CD14-positive monocyte (primary cell): Measurements from ENCODE around the gene MKKS. TPM values are rescaled to one million over a fixed set of nuclear protein-coding genes. Genes with fewer than 3 reads are reported as not detected.
A peak's percentile ranks its signal among the peaks of the same experiment; 100 is the strongest.

ENCODE experiments used
- DNase-seq, 3 donors: peaks; one replicate each; pipeline ENCODE4 v3.0.0-alpha.2; 2011 to 2022
- H2AFZ ChIP-seq: 2 replicates; pipeline ENCODE4 v1.6.0; 2012; ENCODE audit warnings: mild to moderate bottlenecking, low read depth, low read length, inconsistent platforms; ENCODE audit not compliant: insufficient read depth, poor library complexity, severe bottlenecking
- H3K27ac ChIP-seq, 2 donors: 1 replicate in 1 of 2; 2 replicates in 1 of 2; pipeline ENCODE4 v1.5.1; 2012 to 2013; ENCODE audit warnings: low read length in 2 of 2, control low read depth in 1 of 2, inconsistent platforms in 1 of 2, low read depth in 1 of 2, mild to moderate bottlenecking in 1 of 2
- H3K27me3 ChIP-seq, 2 donors: one replicate each; pipeline versions ENCODE4 v1.6.0 to v1.6.1; 2011 to 2013; ENCODE audit warnings: low read length in 2 of 2; ENCODE audit not compliant: control insufficient read depth in 2 of 2, insufficient read depth in 2 of 2
- H3K36me3 ChIP-seq, 2 donors: replicated peaks in 1 of 2; 1 replicate in 1 of 2; 2 replicates in 1 of 2; pipeline versions ENCODE4 v1.5.1 to v1.6.1; 2012 to 2013; ENCODE audit warnings: low read length in 2 of 2, control low read depth in 1 of 2, inconsistent platforms in 1 of 2, mild to moderate bottlenecking in 1 of 2; ENCODE audit not compliant: insufficient read depth in 2 of 2, control insufficient read depth in 1 of 2
- H3K4me1 ChIP-seq, 2 donors: 1 replicate in 1 of 2; 2 replicates in 1 of 2; pipeline versions ENCODE4 v1.5.1 to v1.6.1; 2012 to 2013; ENCODE audit warnings: low read length in 2 of 2, control low read depth in 1 of 2, inconsistent platforms in 1 of 2, mild to moderate bottlenecking in 1 of 2, moderate library complexity in 1 of 2; ENCODE audit not compliant: insufficient read depth in 2 of 2, control insufficient read depth in 1 of 2
- H3K4me2 ChIP-seq: replicated peaks from 2 replicates; pipeline ENCODE3; 2012; ENCODE audit warnings: low read length, moderate library complexity, mild to moderate bottlenecking; ENCODE audit not compliant: poor library complexity, severe bottlenecking; ENCODE audit errors: extremely low read depth
- H3K4me3 ChIP-seq, 3 experiments: fragments of 200-600 bp in 1 of 3; sonication (generic) in 1 of 3; replicated peaks in 1 of 3; 1 replicate in 2 of 3; 2 replicates in 1 of 3; pipeline ENCODE4 v1.5.1; 2011 to 2013; ENCODE audit warnings: low read length in 3 of 3, mild to moderate bottlenecking in 3 of 3, control low read depth in 2 of 3, low read depth in 2 of 3, inconsistent platforms in 1 of 3, moderate library complexity in 1 of 3
- H3K79me2 ChIP-seq: 2 replicates; pipeline ENCODE4 v1.6.0; 2012; ENCODE audit warnings: mild to moderate bottlenecking, control low read depth, inconsistent platforms, low read length, moderate library complexity; ENCODE audit not compliant: insufficient read depth
- H3K9ac ChIP-seq: 2 replicates; pipeline ENCODE4 v1.6.0; 2017; ENCODE audit warnings: low read length, mild to moderate bottlenecking; ENCODE audit not compliant: insufficient read depth, poor library complexity, severe bottlenecking
- H3K9me3 ChIP-seq, 2 donors: replicated peaks in 1 of 2; 1 replicate in 1 of 2; 2 replicates in 1 of 2; pipeline versions ENCODE4 v1.5.1 to v1.6.1; 2012 to 2013; ENCODE audit warnings: low read length in 2 of 2, control low read depth in 1 of 2; ENCODE audit not compliant: control insufficient read depth in 1 of 2, insufficient read depth in 1 of 2
- H4K20me1 ChIP-seq: 2 replicates; pipeline ENCODE4 v1.6.0; 2012; ENCODE audit warnings: mild to moderate bottlenecking, low read length, control low read depth, moderate library complexity; ENCODE audit not compliant: insufficient read depth
- H3K27ac Mint-ChIP-seq, 7 donors: one replicate each; pipeline ENCODE4 v1.8.0; 2020; ENCODE audit warnings: mild to moderate bottlenecking in 7 of 7, mixed read lengths in 7 of 7, moderate library complexity in 6 of 7, inconsistent platforms in 2 of 7
- H3K27me3 Mint-ChIP-seq, 3 donors: one replicate each; pipeline ENCODE4 v1.8.0; 2021 to 2022; ENCODE audit warnings: low read depth in 3 of 3, mild to moderate bottlenecking in 3 of 3, mixed read lengths in 3 of 3, moderate library complexity in 3 of 3, inconsistent platforms in 1 of 3
- H3K36me3 Mint-ChIP-seq, 2 donors: one replicate each; pipeline ENCODE4 v1.8.0; 2020; ENCODE audit warnings: mixed read lengths in 2 of 2, inconsistent platforms in 1 of 2, mild to moderate bottlenecking in 1 of 2
- H3K4me1 Mint-ChIP-seq: one replicate; pipeline ENCODE4 v1.8.0; 2020; ENCODE audit warnings: mild to moderate bottlenecking, mixed read lengths
- H3K4me3 Mint-ChIP-seq, 2 donors: one replicate each; pipeline ENCODE4 v1.8.0; 2020; ENCODE audit warnings: mild to moderate bottlenecking in 2 of 2, mixed read lengths in 2 of 2, moderate library complexity in 1 of 2
- H3K9me3 Mint-ChIP-seq, 7 donors: one replicate each; pipeline ENCODE4 v1.8.0; 2020 to 2022; ENCODE audit warnings: mixed read lengths in 7 of 7, mild to moderate bottlenecking in 6 of 7, moderate library complexity in 6 of 7, inconsistent platforms in 2 of 7
- CTCF ChIP-seq: fragments of 200-600 bp; IDR thresholded peaks from one replicate; pipeline ENCODE4 v1.8.0; 2022; ENCODE audit warnings: antibody characterized with exemption, mild to moderate bottlenecking
- WGBS: methylation state at CpG from one replicate; pipeline ENCODE4 v1.1.5; 2013; ENCODE audit warnings: missing lambda C conversion rate; ENCODE audit not compliant: insufficient coverage; 5-methylcytosine and 5-hydroxymethylcytosine counted together
- intact Hi-C, 2 donors: fragments of 100-400 bp; cut with micrococcal nuclease; formaldehyde crosslinking; loops; one replicate each; pipeline versions ENCODE4 v1.15.0 to v1.15.1; 2023
- polyA plus RNA-seq, 3 donors: library from polyadenylated mRNA; depleted of rRNA in 1 of 3; unstranded in 2 of 3; stranded (reverse) in 1 of 3; fragments of 300-500 nt in 2 of 3; fragments of >200 nt in 1 of 3; fragmentation: Illumina TruSeq in 2 of 3; gene quantifications; 1 replicate in 2 of 3; 2 replicates in 1 of 3; pipeline ENCODE4 v1.2.3, GENCODE V29; 2012 to 2021

MKKS gene
- polyA plus RNA-seq, 3 donors: 4.8 to 34.6 (median 31.8) TPM

GRCh38 chr20:10404959-10405530 lies 29.0 kb downstream of the MKKS start:
- Mint-ChIP-seq H3K27ac (no peak overlapping the region), H3K36me3 (peaks cover 25 to 26% of the 10 kb centered on the region in 2 donors), H3K27me3 (no peaks in the 10 kb centered on the region), H3K4me1 (peaks cover 15% of the 10 kb centered on the region), H3K4me3 (no peak overlapping the region), H3K9me3 (no peaks in the 10 kb centered on the region)
- intact Hi-C loops: no loop called here
- H3K79me2 ChIP-seq: no peaks in the 10 kb centered on the region
- peaks cover 2 to 12% of the 10 kb centered on the region in 2 donors for H3K4me1 ChIP-seq
- DNase-seq: no peak
- no peaks in the 10 kb centered on the region for H3K9me3 ChIP-seq
- no peaks in the 10 kb centered on the region for H3K27me3 ChIP-seq
- no peaks in the 10 kb centered on the region for H4K20me1 ChIP-seq
- H3K9ac ChIP-seq: no peak overlapping the region
- no peak for TF ChIP-seq CTCF
- WGBS: 100% methylated on average over 2 of the region's 4 CpGs
- no peak overlapping the region for H3K4me2 ChIP-seq
- H3K27ac ChIP-seq: no peak overlapping the region
- peaks cover 28 to 34% of the 10 kb centered on the region in 2 donors for H3K36me3 ChIP-seq
- H2AFZ ChIP-seq: no peak overlapping the region
- H3K4me3 ChIP-seq: no peak overlapping the region

GRCh38 chr20:10404023-10404628 lies 29.9 kb downstream of the MKKS start:
- WGBS: no CpG with 5 or more reads among the region's 2 CpGs
- H3K4me1 Mint-ChIP-seq: peaks cover 15% of the 10 kb centered on the region
- peaks cover 28 to 34% of the 10 kb centered on the region in 2 donors for H3K36me3 ChIP-seq
- peak overlapping the region in 5 of 7 donors; percentile 13 to 82 (median 33) for H3K27ac Mint-ChIP-seq
- DNase-seq: no peak
- H3K27me3 ChIP-seq: no peaks in the 10 kb centered on the region
- peak overlapping the region in 1 of 2 donors; percentile 16 for H3K4me3 Mint-ChIP-seq
- H3K4me1 ChIP-seq: peaks cover 2 to 12% of the 10 kb centered on the region in 2 donors
- H3K27ac ChIP-seq: peak overlapping the region in 1 of 2 donors; percentile 46
- intact Hi-C loops: no loop called here
- H3K9me3 Mint-ChIP-seq: no peaks in the 10 kb centered on the region
- no peak overlapping the region for H3K4me2 ChIP-seq
- H2AFZ ChIP-seq: no peak overlapping the region
- peaks cover 25 to 26% of the 10 kb centered on the region in 2 donors for H3K36me3 Mint-ChIP-seq
- no peak overlapping the region for H3K9ac ChIP-seq
- no peaks in the 10 kb centered on the region for H3K79me2 ChIP-seq
- no peaks in the 10 kb centered on the region for H3K9me3 ChIP-seq
- no peak overlapping the region for H3K4me3 ChIP-seq
- no peaks in the 10 kb centered on the region for H4K20me1 ChIP-seq
- TF ChIP-seq CTCF: no peak
- no peaks in the 10 kb centered on the region for H3K27me3 Mint-ChIP-seq
